ENCODE results near the gene SPATA18. TPM values are rescaled to one million over a fixed set of nuclear protein-coding genes. Genes with fewer than 3 reads are reported as not detected.

Gene SPATA18
- total and polyA plus RNA-seq, 4 donors, result 6.6 to 56.5 (median 22.5) TPM

DNA sequence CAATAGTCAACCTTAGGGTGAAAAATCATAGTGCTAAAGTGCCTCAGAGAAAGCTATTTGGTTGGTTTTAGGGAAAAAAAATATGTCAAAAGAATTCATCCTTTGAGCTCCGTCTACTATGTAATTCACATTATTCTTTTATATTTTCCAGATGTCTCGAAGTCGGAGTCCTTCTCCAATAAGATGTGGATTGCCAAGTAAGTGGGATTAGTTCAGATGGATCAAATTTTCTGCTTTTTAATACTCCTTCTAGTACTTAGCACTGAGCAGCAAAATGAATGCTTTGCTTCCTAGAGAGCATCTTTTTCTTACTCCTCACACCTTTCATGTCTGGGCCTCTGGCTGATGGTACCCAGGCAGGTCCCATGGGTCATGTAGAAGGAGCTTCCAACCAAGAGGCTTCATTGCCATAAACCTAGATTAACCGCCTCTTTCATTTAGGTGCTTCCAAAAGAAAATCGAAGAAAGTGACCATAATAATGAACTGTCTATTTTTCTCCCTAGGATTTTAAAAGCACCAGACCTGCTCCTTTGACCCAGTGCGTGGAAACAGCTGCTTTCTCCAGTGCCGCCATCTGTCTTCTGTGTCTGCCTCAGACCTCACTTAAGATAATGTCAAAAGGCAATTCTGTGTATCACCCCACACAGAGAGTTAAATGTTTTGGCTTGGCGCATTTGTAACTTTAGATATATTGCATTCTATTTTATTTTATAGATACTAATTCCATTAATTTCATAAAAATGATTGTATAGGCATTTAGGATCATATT, 43.5 kb downstream of the SPATA18 start:
- Histone ChIP-seq H3K36me3 (ENCODE audit: control insufficient read depth in 4 of 4, insufficient read depth in 4 of 4, low read length in 4 of 4) (no peaks in the 10 kb centered on the region), H3K4me1 (ENCODE audit: control insufficient read depth in 5 of 5, insufficient read depth in 5 of 5, low read length in 5 of 5) (no peaks in the 10 kb centered on the region)

DNA sequence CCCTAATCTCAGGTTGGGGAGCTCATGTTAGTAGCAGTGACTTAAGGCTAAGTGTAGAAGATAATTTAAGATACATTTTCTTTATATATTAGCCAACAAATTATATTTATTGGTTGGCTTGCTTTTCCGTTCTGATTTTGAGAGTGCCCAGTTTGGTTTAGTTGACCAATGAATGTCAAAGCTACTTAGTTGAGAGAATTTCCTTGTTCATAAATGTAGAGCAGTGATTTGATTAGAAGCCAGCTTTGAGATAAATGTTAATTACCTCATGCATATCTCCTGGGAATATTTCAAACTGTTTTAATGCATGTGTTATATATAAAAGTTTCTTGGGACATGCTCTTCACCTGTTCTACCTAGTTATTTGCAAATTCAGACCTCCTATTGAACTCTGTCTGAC, 44.3 kb downstream of the SPATA18 start:
- Histone ChIP-seq H3K9ac (ENCODE audit: insufficient read depth in 1 of 2, low read length in 2 of 2) (no peak overlapping the region), H3K27ac (ENCODE audit: low read depth in 1 of 2, low read length in 1 of 2) (no peak overlapping the region), H3K9me3 (ENCODE audit: control insufficient read depth in 4 of 4, insufficient read depth in 3 of 4, low read length in 3 of 4) (no peaks in the 10 kb centered on the region), H3K27me3 (ENCODE audit: control insufficient read depth in 3 of 3, insufficient read depth in 3 of 3, low read length in 2 of 3) (no peaks in the 10 kb centered on the region), H3K4me1 (ENCODE audit: control insufficient read depth in 5 of 5, insufficient read depth in 5 of 5, low read length in 5 of 5) (peaks cover 0 to 3% (median 0%) of the 10 kb centered on the region in 5 donors), H3K36me3 (ENCODE audit: control insufficient read depth in 4 of 4, insufficient read depth in 4 of 4, low read length in 4 of 4) (no peaks in the 10 kb centered on the region), H3K4me3 (no peak overlapping the region)
- TF ChIP-seq, protein P1, sequence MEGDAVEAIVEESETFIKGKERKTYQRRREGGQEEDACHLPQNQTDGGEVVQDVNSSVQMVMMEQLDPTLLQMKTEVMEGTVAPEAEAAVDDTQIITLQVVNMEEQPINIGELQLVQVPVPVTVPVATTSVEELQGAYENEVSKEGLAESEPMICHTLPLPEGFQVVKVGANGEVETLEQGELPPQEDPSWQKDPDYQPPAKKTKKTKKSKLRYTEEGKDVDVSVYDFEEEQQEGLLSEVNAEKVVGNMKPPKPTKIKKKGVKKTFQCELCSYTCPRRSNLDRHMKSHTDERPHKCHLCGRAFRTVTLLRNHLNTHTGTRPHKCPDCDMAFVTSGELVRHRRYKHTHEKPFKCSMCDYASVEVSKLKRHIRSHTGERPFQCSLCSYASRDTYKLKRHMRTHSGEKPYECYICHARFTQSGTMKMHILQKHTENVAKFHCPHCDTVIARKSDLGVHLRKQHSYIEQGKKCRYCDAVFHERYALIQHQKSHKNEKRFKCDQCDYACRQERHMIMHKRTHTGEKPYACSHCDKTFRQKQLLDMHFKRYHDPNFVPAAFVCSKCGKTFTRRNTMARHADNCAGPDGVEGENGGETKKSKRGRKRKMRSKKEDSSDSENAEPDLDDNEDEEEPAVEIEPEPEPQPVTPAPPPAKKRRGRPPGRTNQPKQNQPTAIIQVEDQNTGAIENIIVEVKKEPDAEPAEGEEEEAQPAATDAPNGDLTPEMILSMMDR (IDR thresholded peaks at IDR 0.05; ENCODE audit: control extremely low read depth, extremely low read depth), result no peak
- ATAC-seq (ENCODE audit: insufficient read depth, low FRiP score) (no peak), DNase-seq (no peak)
- 79 to 81% methylated on average over 1 of the region's 1 CpG for WGBS, 2 donors

More for the DNA sequence above, 43.5 kb downstream of the SPATA18 start:
- ATAC-seq (ENCODE audit: insufficient read depth, low FRiP score), result no peak
- Histone ChIP-seq H3K27ac (ENCODE audit: low read depth in 1 of 2, low read length in 1 of 2) (no peak overlapping the region), H3K4me3 (no peak overlapping the region), H3K9me3 (ENCODE audit: control insufficient read depth in 4 of 4, insufficient read depth in 3 of 4, low read length in 3 of 4) (no peaks in the 10 kb centered on the region), H3K9ac (ENCODE audit: insufficient read depth in 1 of 2, low read length in 2 of 2) (no peak overlapping the region), H3K27me3 (ENCODE audit: control insufficient read depth in 3 of 3, insufficient read depth in 3 of 3, low read length in 2 of 3) (no peaks in the 10 kb centered on the region)
- 89 to 93% methylated on average over 8 of the region's 8 CpGs for WGBS, 2 donors
- no peak for DNase-seq
- TF ChIP-seq, protein P1 (IDR thresholded peaks at IDR 0.05; ENCODE audit: control extremely low read depth, extremely low read depth), result no peak

GRCh38 chr4:52096048-52096447, 44.9 kb downstream of the SPATA18 start:
- H3K36me3 ChIP-seq (ENCODE audit: control insufficient read depth in 4 of 4, insufficient read depth in 4 of 4, low read length in 4 of 4), result no peaks in the 10 kb centered on the region
- H3K9me3 ChIP-seq (ENCODE audit: control insufficient read depth in 4 of 4, insufficient read depth in 3 of 4, low read length in 3 of 4), result no peaks in the 10 kb centered on the region
- H3K4me1 ChIP-seq (ENCODE audit: control insufficient read depth in 5 of 5, insufficient read depth in 5 of 5, low read length in 5 of 5), result peaks cover 0 to 3% (median 0%) of the 10 kb centered on the region in 5 donors
- no peak overlapping the region for H3K27ac ChIP-seq (ENCODE audit: low read depth in 1 of 2, low read length in 1 of 2)
- H3K9ac ChIP-seq (ENCODE audit: insufficient read depth in 1 of 2, low read length in 2 of 2), result no peak overlapping the region
- no peak for DNase-seq
- H3K27me3 ChIP-seq (ENCODE audit: control insufficient read depth in 3 of 3, insufficient read depth in 3 of 3, low read length in 2 of 3), result no peaks in the 10 kb centered on the region
- TF ChIP-seq, protein P1 (IDR thresholded peaks at IDR 0.05; ENCODE audit: control extremely low read depth, extremely low read depth), result no peak
- no peak for ATAC-seq (ENCODE audit: insufficient read depth, low FRiP score)
- no peak overlapping the region for H3K4me3 ChIP-seq
